HCT116 (cell line): Measurements from ENCODE around the gene FNBP1L. TPM values are rescaled to one million over a fixed set of nuclear protein-coding genes. Genes with fewer than 3 reads are reported as not detected.

Experiments used
- ATAC-seq: fragments of 200-7000 bp; cut with Tn5 transposase; 2 replicates; pipeline ENCODE4 v1.9.1; 2020; ENCODE audit warnings: mild to moderate bottlenecking, moderate library complexity
- BruUV-seq: library from RNA; stranded (reverse); fragments of 400-500 nt; replicated peaks from 2 replicates; lab custom pipeline; 2021; lab: Mats Ljungman, UMichigan
- CTCF ChIA-PET: fragments of 300-600 bp; sonication (Branson Sonifier 250); formaldehyde crosslinking; loops from one replicate; lab custom pipeline; 2021; ENCODE audit warnings: antibody characterized with exemption; lab: Charles Lee
- POLR2A ChIA-PET: fragments of 300-600, 350-600 bp; sonication (Branson Sonifier 250); formaldehyde crosslinking; loops from one replicate; lab custom pipeline; 2021; ENCODE audit warnings: antibody characterized with exemption; lab: Charles Lee
- RAD21 ChIA-PET, 2 experiments: fragments of 300-600 bp; sonication (Branson Sonifier 250); formaldehyde crosslinking; loops; one replicate each; lab custom pipeline; 2023; ENCODE audit warnings: low total read pairs in 2 of 2; ENCODE audit not compliant: uncharacterized antibody in 2 of 2, unreplicated experiment in 2 of 2, low non-redundant PET in 1 of 2; lab: Charles Lee
- DNase-seq: peaks from one replicate; pipeline ENCODE4 v3.0.0-alpha.2; 2010; ENCODE audit warnings: low read depth, low spot score
- H2AFZ ChIP-seq: fragments of 200-600 bp; shearing (Covaris generic), sonication (generic); 2 replicates; pipeline ENCODE4 v1.6.1; 2017; ENCODE audit warnings: low read depth, mixed run types, mixed read lengths, antibody characterized with exemption, low read length; ENCODE audit not compliant: poor library complexity, severe bottlenecking
- H3K27ac ChIP-seq: 2 replicates; pipeline ENCODE4 v1.5.1; 2012; ENCODE audit warnings: low read depth, low read length
- H3K27me3 ChIP-seq: fragments of 200-600 bp; sonication (generic); 2 replicates; pipeline ENCODE4 v1.6.1; 2016; ENCODE audit warnings: mixed run types, low read length, mixed read lengths; ENCODE audit not compliant: insufficient read depth
- H3K36me3 ChIP-seq, 2 experiments: fragments of 200-500 bp in 1 of 2; fragments of 200-600 bp in 1 of 2; sonication (Bioruptor generic) in 1 of 2; sonication (generic) in 1 of 2; 2 replicates each; pipeline versions ENCODE4 v1.5.1 to v1.6.1; 2014 to 2016; ENCODE audit warnings: low read length in 2 of 2, inconsistent platforms in 1 of 2, mixed read lengths in 1 of 2, mixed run types in 1 of 2; ENCODE audit not compliant: insufficient read depth in 2 of 2, control insufficient read depth in 1 of 2
- H3K4me1 ChIP-seq, 2 experiments: fragments of 200-600 bp in 1 of 2; sonication (generic) in 1 of 2; 2 replicates each; pipeline versions ENCODE4 v1.5.1 to v1.6.1; 2012 to 2017; ENCODE audit warnings: low read length in 2 of 2, inconsistent platforms in 1 of 2, mild to moderate bottlenecking in 1 of 2, mixed read lengths in 1 of 2, mixed run types in 1 of 2, moderate library complexity in 1 of 2; ENCODE audit not compliant: insufficient read depth in 2 of 2, control insufficient read depth in 1 of 2
- H3K4me2 ChIP-seq: fragments of 200-600 bp; sonication (generic); 2 replicates; pipeline ENCODE4 v1.6.1; 2017; ENCODE audit warnings: mixed run types, low read length, mixed read lengths
- H3K4me3 ChIP-seq, 2 experiments: fragments of 200-600 bp in 1 of 2; sonication (generic) in 1 of 2; replicated peaks in 1 of 2; 2 replicates each; pipeline ENCODE4 v1.5.1; 2011 to 2016; ENCODE audit warnings: low read length in 2 of 2, control low read depth in 1 of 2, low read depth in 1 of 2, mild to moderate bottlenecking in 1 of 2, mixed read lengths in 1 of 2, mixed run types in 1 of 2
- H3K79me2 ChIP-seq: fragments of 200-600 bp; sonication (generic); 2 replicates; pipeline ENCODE4 v1.6.1; 2017; ENCODE audit warnings: mild to moderate bottlenecking, mixed run types, low read length, moderate library complexity, mixed read lengths; ENCODE audit not compliant: insufficient read depth
- H3K9ac ChIP-seq: fragments of 200-600 bp; sonication (generic); 2 replicates; pipeline ENCODE4 v1.6.1; 2016; ENCODE audit warnings: low read length, mixed read lengths
- H3K9me2 ChIP-seq: fragments of 200-600 bp; sonication (generic), shearing (Covaris generic); 2 replicates; pipeline ENCODE4 v1.6.1; 2017; ENCODE audit warnings: mixed run types, mild to moderate bottlenecking, moderate library complexity; ENCODE audit not compliant: insufficient read depth
- H3K9me3 ChIP-seq, 2 experiments: fragments of 200-500 bp in 1 of 2; fragments of 200-600 bp in 1 of 2; sonication (Bioruptor generic) in 1 of 2; sonication (generic) in 1 of 2; 2 replicates each; pipeline ENCODE4 v1.6.1; 2014 to 2017; ENCODE audit warnings: low read length in 2 of 2, mixed read lengths in 2 of 2, inconsistent platforms in 1 of 2, low read depth in 1 of 2, mild to moderate bottlenecking in 1 of 2, mixed run types in 1 of 2, moderate library complexity in 1 of 2; ENCODE audit not compliant: control insufficient read depth in 1 of 2, insufficient read depth in 1 of 2
- H4K20me1 ChIP-seq: fragments of 200-600 bp; sonication (generic), shearing (Covaris generic); 2 replicates; pipeline ENCODE4 v1.6.1; 2017; ENCODE audit warnings: mixed run types, mild to moderate bottlenecking, moderate library complexity; ENCODE audit not compliant: insufficient read depth
- ATF3 ChIP-seq: IDR thresholded peaks from 2 replicates; pipeline ENCODE4 v1.6.1; 2012
- CBX3 ChIP-seq: IDR thresholded peaks from 2 replicates; pipeline ENCODE4 v1.6.1; 2012; ENCODE audit warnings: low read depth
- CEBPB ChIP-seq: IDR thresholded peaks from 2 replicates; pipeline ENCODE4 v1.6.1; 2012; ENCODE audit warnings: low read depth
- ELF1 ChIP-seq: IDR thresholded peaks from 2 replicates; pipeline ENCODE4 v1.6.1; 2012; ENCODE audit warnings: low read depth, borderline replicate concordance
- EZH2 ChIP-seq: fragments of 200-600 bp; sonication (generic); IDR thresholded peaks from 2 replicates; pipeline ENCODE4 v1.6.1; 2017; ENCODE audit warnings: antibody characterized with exemption, mixed run types
- EZH2phosphoT487 ChIP-seq: fragments of 200-600 bp; IDR thresholded peaks from 2 replicates; pipeline ENCODE4 v1.6.1; 2018; ENCODE audit warnings: antibody characterized with exemption, borderline replicate concordance
- JUND ChIP-seq: IDR thresholded peaks from 2 replicates; pipeline ENCODE4 v1.6.1; 2012
- MAX ChIP-seq: IDR thresholded peaks from 2 replicates; pipeline ENCODE4 v1.6.1; 2012
- POLR2A ChIP-seq: IDR thresholded peaks from 2 replicates; pipeline ENCODE4 v1.7.0; 2011; ENCODE audit warnings: borderline replicate concordance; ENCODE audit not compliant: insufficient read depth, insufficient read length; ENCODE audit errors: extremely low read depth
- POLR2AphosphoS5 ChIP-seq: IDR thresholded peaks from 2 replicates; pipeline ENCODE4 v1.6.1; 2011; ENCODE audit warnings: mild to moderate bottlenecking, low read depth, low read length, moderate library complexity
- RAD21 ChIP-seq: IDR thresholded peaks from 2 replicates; pipeline ENCODE4 v1.6.1; 2012; ENCODE audit warnings: low read depth, mild to moderate bottlenecking
- SIN3A ChIP-seq: IDR thresholded peaks from 2 replicates; pipeline ENCODE4 v1.6.1; 2012; ENCODE audit warnings: low read depth
- SP1 ChIP-seq: IDR thresholded peaks from 2 replicates; pipeline ENCODE4 v1.6.1; 2012; ENCODE audit warnings: low read depth
- SRF ChIP-seq: IDR thresholded peaks from 2 replicates; pipeline ENCODE4 v1.6.1; 2012; ENCODE audit warnings: low read depth
- TCF7L2 ChIP-seq: IDR thresholded peaks from 2 replicates; pipeline ENCODE4 v1.7.0; 2011; ENCODE audit warnings: borderline replicate concordance, inconsistent platforms; ENCODE audit not compliant: insufficient read depth, insufficient read length; ENCODE audit errors: extremely low read depth
- ZFX ChIP-seq: fragments of 450-650 bp; IDR thresholded peaks from 2 replicates; pipeline ENCODE4 v1.6.1; 2017
- ZNF274 ChIP-seq: fragments of 200-500 bp; sonication (Bioruptor generic); IDR thresholded peaks from 2 replicates; pipeline ENCODE4 v1.6.1; 2014; ENCODE audit warnings: mild to moderate bottlenecking, low read depth, low read length, inconsistent platforms
- intact Hi-C: fragments of 100-400 bp; cut with micrococcal nuclease; formaldehyde crosslinking; loops from 2 replicates; pipeline ENCODE4 v1.10.0; 2022
- total RNA-seq: library from RNA; stranded (reverse); gene quantifications from one replicate; pipeline ENCODE4 v1.2.1, GENCODE V29; 2021; ENCODE audit not compliant: unreplicated experiment
- TF ChIP-seq, protein P1 (sequence below): IDR thresholded peaks from 2 replicates; pipeline ENCODE4 v1.6.1; 2011; ENCODE audit warnings: mild to moderate bottlenecking, low read length, moderate library complexity; ENCODE audit not compliant: insufficient replicate concordance; ENCODE audit errors: extremely low read depth

Gene FNBP1L
- total RNA-seq, 1 experiment from 2014 or later = 26.1 TPM

- Histone ChIP-seq H3K27ac (no peak overlapping the region), H3K4me1 (peaks cover 25 to 33% of the 10 kb centered on the region in 2 experiments), H3K9ac (no peak overlapping the region), H3K4me2 (no peak overlapping the region; the same call in 1 of the 2 replicates), H3K9me3 (no peaks in the 10 kb centered on the region), H3K27me3 (no peaks in the 10 kb centered on the region), H2AFZ (no peak overlapping the region), H4K20me1 (no peaks in the 10 kb centered on the region; the same call in 1 of the 2 replicates), H3K79me2 (peaks cover 86% of the 10 kb centered on the region), H3K4me3 (no peak overlapping the region), H3K36me3 (peaks cover 0 to 47% of the 10 kb centered on the region in 2 experiments; a peak in 1 of 4 replicates), H3K9me2 (no peaks in the 10 kb centered on the region)
- ATAC-seq (0 out of 2 replicates have a peak, but pooled peaks have one; percentile 30), DNase-seq (no peak)
- ChIA-PET RAD21 (no interaction called here), CTCF (interaction anchor here (0.6 kb wide), 1 partner anchor 222 kb away, joined by 3 read pairs; no protein-coding TSS in a partner anchor), POLR2A (no interaction called here)
- TF ChIP-seq POLR2A (no peak), JUND (no peak), CBX3 (no peak), EZH2phosphoT487 (no peak), TCF7L2 (no peak), RAD21 (no peak), POLR2AphosphoS5 (no peak), ELF1 (no peak)
- no TSS peak for BruUV-seq
- intact Hi-C loops = no loop called here
Observed at GRCh38 chr1:93591676-93592550, 144.0 kb downstream of the FNBP1L start.

- no peak for DNase-seq
- ChIA-PET POLR2A (no interaction called here), RAD21 (no interaction called here), CTCF (no interaction called here)
- no peaks in the 10 kb centered on the region for H3K9me2 ChIP-seq
- peaks cover 87% of the 10 kb centered on the region for H3K79me2 ChIP-seq
- no peaks in the 10 kb centered on the region; the same call in 1 of the 2 replicates for H4K20me1 ChIP-seq
- no peak overlapping the region for H3K4me3 ChIP-seq
- no TSS peak for BruUV-seq
- no peaks in the 10 kb centered on the region for H3K27me3 ChIP-seq
- no peaks in the 10 kb centered on the region for H3K9me3 ChIP-seq
- no peak for ATAC-seq
- intact Hi-C loops = no loop called here
- H2AFZ ChIP-seq = no peak overlapping the region
- H3K27ac ChIP-seq = no peak overlapping the region
- no peak overlapping the region for H3K4me2 ChIP-seq
- no peak overlapping the region for H3K9ac ChIP-seq
- H3K4me1 ChIP-seq = peaks cover 25 to 33% of the 10 kb centered on the region in 2 experiments
- H3K36me3 ChIP-seq = peaks cover 0 to 41% of the 10 kb centered on the region in 2 experiments; a peak in 1 of 4 replicates
- TF ChIP-seq SRF (no peak), ATF3 (no peak), ZNF274 (no peak), SIN3A (no peak), CEBPB (no peak), TCF7L2 (no peak), EZH2 (no peak), SP1 (no peak), ZFX (no peak), JUND (no peak), RAD21 (no peak), MAX (no peak)
- TF ChIP-seq, protein P1, sequence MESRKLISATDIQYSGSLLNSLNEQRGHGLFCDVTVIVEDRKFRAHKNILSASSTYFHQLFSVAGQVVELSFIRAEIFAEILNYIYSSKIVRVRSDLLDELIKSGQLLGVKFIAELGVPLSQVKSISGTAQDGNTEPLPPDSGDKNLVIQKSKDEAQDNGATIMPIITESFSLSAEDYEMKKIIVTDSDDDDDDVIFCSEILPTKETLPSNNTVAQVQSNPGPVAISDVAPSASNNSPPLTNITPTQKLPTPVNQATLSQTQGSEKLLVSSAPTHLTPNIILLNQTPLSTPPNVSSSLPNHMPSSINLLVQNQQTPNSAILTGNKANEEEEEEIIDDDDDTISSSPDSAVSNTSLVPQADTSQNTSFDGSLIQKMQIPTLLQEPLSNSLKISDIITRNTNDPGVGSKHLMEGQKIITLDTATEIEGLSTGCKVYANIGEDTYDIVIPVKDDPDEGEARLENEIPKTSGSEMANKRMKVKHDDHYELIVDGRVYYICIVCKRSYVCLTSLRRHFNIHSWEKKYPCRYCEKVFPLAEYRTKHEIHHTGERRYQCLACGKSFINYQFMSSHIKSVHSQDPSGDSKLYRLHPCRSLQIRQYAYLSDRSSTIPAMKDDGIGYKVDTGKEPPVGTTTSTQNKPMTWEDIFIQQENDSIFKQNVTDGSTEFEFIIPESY = no peak
Observed at GRCh38 chr1:93592551-93592949, 144.6 kb downstream of the FNBP1L start.
